ENCODE results near the gene EMP3. TPM values are rescaled to one million over a fixed set of nuclear protein-coding genes. Genes with fewer than 3 reads are reported as not detected.
A peak's percentile ranks its signal among the peaks of the same experiment; 100 is the strongest.

EMP3 gene
- total and polyA plus RNA-seq, 12 donors, result 20.6 to 409 (median 103) TPM

- Histone ChIP-seq H3K27ac (peak overlapping the region in 3 of 5 donors; percentile 87 to 95 (median 92)), H3K4me1 (replicated peaks in 1 of 2) (peaks cover 4 to 8% of the 10 kb centered on the region in 2 donors), H3K27me3 (no peaks in the 10 kb centered on the region), H3K36me3 (replicated peaks in 1 of 2) (no peaks in the 10 kb centered on the region), H3K4me3 (peak overlapping the region in 1 of 4 donors; percentile 49), H3K9me3 (replicated peaks in 1 of 3) (no peaks in the 10 kb centered on the region)
- peak in 3 of 7 donors; percentile 36 to 48 (median 47) for DNase-seq
- intact Hi-C loops (cut with DNase I), result no loop called here
- no peak for TF ChIP-seq POLR2A (IDR thresholded peaks at IDR 0.05)
- TF ChIP-seq, protein P1, sequence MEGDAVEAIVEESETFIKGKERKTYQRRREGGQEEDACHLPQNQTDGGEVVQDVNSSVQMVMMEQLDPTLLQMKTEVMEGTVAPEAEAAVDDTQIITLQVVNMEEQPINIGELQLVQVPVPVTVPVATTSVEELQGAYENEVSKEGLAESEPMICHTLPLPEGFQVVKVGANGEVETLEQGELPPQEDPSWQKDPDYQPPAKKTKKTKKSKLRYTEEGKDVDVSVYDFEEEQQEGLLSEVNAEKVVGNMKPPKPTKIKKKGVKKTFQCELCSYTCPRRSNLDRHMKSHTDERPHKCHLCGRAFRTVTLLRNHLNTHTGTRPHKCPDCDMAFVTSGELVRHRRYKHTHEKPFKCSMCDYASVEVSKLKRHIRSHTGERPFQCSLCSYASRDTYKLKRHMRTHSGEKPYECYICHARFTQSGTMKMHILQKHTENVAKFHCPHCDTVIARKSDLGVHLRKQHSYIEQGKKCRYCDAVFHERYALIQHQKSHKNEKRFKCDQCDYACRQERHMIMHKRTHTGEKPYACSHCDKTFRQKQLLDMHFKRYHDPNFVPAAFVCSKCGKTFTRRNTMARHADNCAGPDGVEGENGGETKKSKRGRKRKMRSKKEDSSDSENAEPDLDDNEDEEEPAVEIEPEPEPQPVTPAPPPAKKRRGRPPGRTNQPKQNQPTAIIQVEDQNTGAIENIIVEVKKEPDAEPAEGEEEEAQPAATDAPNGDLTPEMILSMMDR (IDR thresholded peaks at IDR 0.05), result no peak
- WGBS, 4 donors, result 62 to 75% (median 65%) methylated on average over 8 to 10 of the region's 10 CpGs
Observed at GRCh38 chr19:48364598-48365348, 39.4 kb downstream of the EMP3 start.

- peak in 1 of 7 donors; percentile 22 for DNase-seq
- WGBS, 4 donors, result 72 to 96% (median 89%) methylated on average over 2 to 11 of the region's 11 CpGs
Observed at GRCh38 chr19:48365602-48366001, 40.2 kb downstream of the EMP3 start.

DNA sequence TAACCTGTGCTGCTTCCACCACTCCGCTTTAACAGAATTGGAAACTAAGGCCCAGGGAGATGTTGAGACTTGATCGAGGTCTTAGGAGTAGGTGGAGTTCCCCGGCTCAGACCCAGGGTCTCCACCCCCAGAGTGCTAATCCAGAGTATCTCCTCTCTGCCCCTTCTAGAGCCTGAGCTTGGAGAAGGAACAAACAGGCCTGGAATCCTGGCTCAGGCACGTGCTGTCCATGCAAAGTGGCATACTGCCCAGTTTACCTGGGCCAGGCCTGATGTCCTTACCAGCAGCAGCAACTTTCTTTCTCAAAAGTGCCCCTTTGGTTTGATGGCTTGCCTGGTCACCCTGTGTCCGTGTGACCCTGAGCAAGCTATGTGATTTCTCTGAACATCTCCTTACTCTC, 42.5 kb downstream of the EMP3 start:
- Histone ChIP-seq H3K27me3 (no peaks in the 10 kb centered on the region), H3K27ac (no peak overlapping the region), H3K4me3 (no peak overlapping the region), H3K9me3 (replicated peaks in 1 of 3) (no peaks in the 10 kb centered on the region), H3K4me1 (replicated peaks in 1 of 2) (peaks cover 4 to 8% of the 10 kb centered on the region in 2 donors), H3K36me3 (replicated peaks in 1 of 2) (no peaks in the 10 kb centered on the region)
- WGBS, 4 donors, result 76 to 94% (median 83%) methylated on average over 4 to 5 of the region's 5 CpGs
- intact Hi-C loops (cut with DNase I), result no loop called here
- no peak for TF ChIP-seq POLR2A (IDR thresholded peaks at IDR 0.05)
- TF ChIP-seq, protein P1 (IDR thresholded peaks at IDR 0.05), result no peak
- no peak for DNase-seq

More at GRCh38 chr19:48365602-48366001, 40.2 kb downstream of the EMP3 start:
- intact Hi-C loops (cut with DNase I), result no loop called here
- H3K36me3 ChIP-seq (replicated peaks in 1 of 2), result no peaks in the 10 kb centered on the region
- peaks cover 4 to 8% of the 10 kb centered on the region in 2 donors for H3K4me1 ChIP-seq (replicated peaks in 1 of 2)
- TF ChIP-seq POLR2A (IDR thresholded peaks at IDR 0.05), result no peak
- TF ChIP-seq, protein P1 (IDR thresholded peaks at IDR 0.05), result no peak
- H3K4me3 ChIP-seq, result no peak overlapping the region
- no peaks in the 10 kb centered on the region for H3K9me3 ChIP-seq (replicated peaks in 1 of 3)
- no peak overlapping the region for H3K27ac ChIP-seq
- no peaks in the 10 kb centered on the region for H3K27me3 ChIP-seq

GRCh38 chr19:48368936-48369335, 43.6 kb downstream of the EMP3 start:
- Histone ChIP-seq H3K27ac (no peak overlapping the region), H3K4me1 (replicated peaks in 1 of 2) (peaks cover 3 to 4% of the 10 kb centered on the region in 2 donors), H3K27me3 (no peaks in the 10 kb centered on the region), H3K36me3 (replicated peaks in 1 of 2) (no peaks in the 10 kb centered on the region), H3K4me3 (no peak overlapping the region), H3K9me3 (replicated peaks in 1 of 3) (no peaks in the 10 kb centered on the region)
- DNase-seq, result no peak
- 79 to 88% (median 84%) methylated on average over 14 of the region's 14 CpGs for WGBS, 4 donors
- intact Hi-C loops (cut with DNase I), result no loop called here
- no peak for TF ChIP-seq POLR2A (IDR thresholded peaks at IDR 0.05)
- TF ChIP-seq, protein P1 (IDR thresholded peaks at IDR 0.05), result no peak

All from adrenal gland (tissue), 12 donors.